NCI-H1105 (cell line): ENCODE data around the gene CARTPT.
A peak's percentile ranks its signal among the peaks of the same experiment; 100 is the strongest.

Experiments used
- DNase-seq: peaks from one replicate; lab custom pipeline; 2025; lab: John Stamatoyannopoulos, UW

The CARTPT gene

GRCh38 chr5:71719063-71719964 lies at the start of gene CARTPT:
Gene CARTPT (plus strand): TSS chr5:71719275. CDS start chr5:71719294, 19 bp downstream.
- DNase-seq: peak; percentile 28

- no peak for DNase-seq
These were observed 41.1 kb upstream of the CARTPT start for GRCh38 chr5:71677977-71678376.

- DNase-seq: no peak
These were observed 39.4 kb upstream of the CARTPT start for GRCh38 chr5:71679714-71680113.

- no peak for DNase-seq
These were observed 38.6 kb upstream of the CARTPT start for GRCh38 chr5:71680510-71680909.

- no peak for DNase-seq
These were observed 37.8 kb upstream of the CARTPT start for GRCh38 chr5:71681296-71681695.

GRCh38 chr5:71684309-71684708 lies 34.8 kb upstream of the CARTPT start:
- DNase-seq: no peak

GRCh38 chr5:71693828-71694427 lies 25.1 kb upstream of the CARTPT start:
- DNase-seq: no peak

GRCh38 chr5:71695071-71695470 lies 24.0 kb upstream of the CARTPT start:
- DNase-seq: no peak

GRCh38 chr5:71695595-71695994 lies 23.5 kb upstream of the CARTPT start:
- DNase-seq: no peak

GRCh38 chr5:71697967-71698366 lies 21.1 kb upstream of the CARTPT start:
- DNase-seq: no peak

- DNase-seq: no peak
These were observed 19.8 kb upstream of the CARTPT start for GRCh38 chr5:71699233-71699632.

- no peak for DNase-seq
These were observed 19.3 kb upstream of the CARTPT start for GRCh38 chr5:71699751-71700150.

GRCh38 chr5:71700803-71701202 lies 18.3 kb upstream of the CARTPT start:
- DNase-seq: no peak

GRCh38 chr5:71701407-71701806 lies 17.7 kb upstream of the CARTPT start:
- DNase-seq: no peak

- DNase-seq: no peak
These were observed 15.1 kb upstream of the CARTPT start for GRCh38 chr5:71703941-71704340.

- no peak for DNase-seq
These were observed 13.7 kb upstream of the CARTPT start for GRCh38 chr5:71705421-71705820.

- DNase-seq: no peak
These were observed 12.2 kb upstream of the CARTPT start for GRCh38 chr5:71706906-71707305.

- no peak for DNase-seq
These were observed 7.5 kb upstream of the CARTPT start for GRCh38 chr5:71711610-71712009.

- no peak for DNase-seq
These were observed 4.2 kb upstream of the CARTPT start for GRCh38 chr5:71714911-71715310.

- no peak for DNase-seq
These were observed 8.9 kb downstream of the CARTPT start for GRCh38 chr5:71727978-71728377.

- DNase-seq: no peak
These were observed 11.9 kb downstream of the CARTPT start for GRCh38 chr5:71731015-71731414.

- DNase-seq: no peak
These were observed 12.9 kb downstream of the CARTPT start for GRCh38 chr5:71732011-71732410.

GRCh38 chr5:71734141-71734540 lies 15.1 kb downstream of the CARTPT start:
- no peak for DNase-seq
